HFFc6 (cell line): ENCODE data around the gene GNL3. TPM values are rescaled to one million over a fixed set of nuclear protein-coding genes. Genes with fewer than 3 reads are reported as not detected.

Experiments
- DNase-seq: peaks from one replicate; pipeline ENCODE4 v3.0.0-alpha.2; 2018
- H3K27ac Mint-ChIP-seq: 2 replicates; pipeline ENCODE4 v1.8.0; 2020; ENCODE audit warnings: mild to moderate bottlenecking, mixed read lengths
- H3K27me3 Mint-ChIP-seq: 2 replicates; pipeline ENCODE4 v1.8.0; 2021; ENCODE audit warnings: mild to moderate bottlenecking, moderate library complexity, mixed read lengths; ENCODE audit not compliant: insufficient read depth
- H3K36me3 Mint-ChIP-seq: 2 replicates; pipeline ENCODE4 v1.8.0; 2021; ENCODE audit warnings: low read depth, mixed read lengths
- H3K4me1 Mint-ChIP-seq: 2 replicates; pipeline ENCODE4 v1.8.0; 2020; ENCODE audit warnings: low read depth, mixed read lengths
- H3K4me3 Mint-ChIP-seq: 2 replicates; pipeline ENCODE4 v1.8.0; 2020; ENCODE audit warnings: mild to moderate bottlenecking, moderate library complexity, mixed read lengths
- H3K9me3 Mint-ChIP-seq: 2 replicates; pipeline ENCODE4 v1.8.0; 2020; ENCODE audit warnings: mild to moderate bottlenecking, mixed read lengths
- CTCF ChIP-seq: fragments of 200-600 bp; sonication (generic); IDR thresholded peaks from 2 replicates; pipeline ENCODE4 v1.5.0; 2021; ENCODE audit warnings: antibody characterized with exemption, mild to moderate bottlenecking
- total RNA-seq, 6 experiments: library from RNA; stranded (reverse); fragmentation: NEBNext Ultra II Directional; extraction: Animal tissue kit (Norgen Biotek cat#: 25700); gene quantifications; 2 replicates in 1 of 6; 3 replicates in 5 of 6; pipeline ENCODE4 v1.2.3, GENCODE V29; 2021

GNL3 gene
- total RNA-seq, 6 experiments from 2014 or later = 77.1 to 87.9 (median 80.9) TPM

- TF ChIP-seq CTCF = no peak
- Mint-ChIP-seq H3K27me3 (peaks cover 2% of the 10 kb centered on the region; the same call in 1 of the 2 replicates), H3K9me3 (no peaks in the 10 kb centered on the region), H3K4me3 (no peak overlapping the region), H3K27ac (peak overlapping the region; percentile 24), H3K36me3 (peaks cover 33% of the 10 kb centered on the region), H3K4me1 (peaks cover 25% of the 10 kb centered on the region)
- no peak for DNase-seq
Observed at GRCh38 chr3:52696830-52697631, 11.2 kb downstream of the GNL3 start.

GRCh38 chr3:52697632-52697965 lies 11.8 kb downstream of the GNL3 start:
- peaks cover 22% of the 10 kb centered on the region for H3K4me1 Mint-ChIP-seq
- TF ChIP-seq CTCF = no peak
- DNase-seq = no peak
- H3K4me3 Mint-ChIP-seq = no peak overlapping the region
- no peaks in the 10 kb centered on the region for H3K9me3 Mint-ChIP-seq
- peaks cover 2% of the 10 kb centered on the region; the same call in 1 of the 2 replicates for H3K27me3 Mint-ChIP-seq
- peaks cover 32% of the 10 kb centered on the region for H3K36me3 Mint-ChIP-seq
- H3K27ac Mint-ChIP-seq = peak overlapping the region; percentile 28; the same call in 1 of the 2 replicates

GRCh38 chr3:52703341-52703740 lies 17.5 kb downstream of the GNL3 start:
- H3K36me3 Mint-ChIP-seq = peaks cover 34% of the 10 kb centered on the region
- H3K9me3 Mint-ChIP-seq = no peaks in the 10 kb centered on the region
- H3K27me3 Mint-ChIP-seq = peaks cover 6% of the 10 kb centered on the region; the same call in 1 of the 2 replicates
- H3K27ac Mint-ChIP-seq = peak overlapping the region; percentile 19; the same call in 1 of the 2 replicates
- DNase-seq = no peak
- peak overlapping the region; percentile 98 for H3K4me3 Mint-ChIP-seq
- peaks cover 26% of the 10 kb centered on the region for H3K4me1 Mint-ChIP-seq
- TF ChIP-seq CTCF = no peak

- DNase-seq = peak; percentile 36
- Mint-ChIP-seq H3K27me3 (peaks cover 6% of the 10 kb centered on the region; the same call in 1 of the 2 replicates), H3K4me1 (peaks cover 26% of the 10 kb centered on the region), H3K27ac (peak overlapping the region; percentile 98), H3K36me3 (peaks cover 34% of the 10 kb centered on the region), H3K9me3 (no peaks in the 10 kb centered on the region), H3K4me3 (peak overlapping the region; percentile 98)
- no peak for TF ChIP-seq CTCF
Observed at GRCh38 chr3:52704611-52705437, 19.0 kb downstream of the GNL3 start.

- Mint-ChIP-seq H3K9me3 (no peaks in the 10 kb centered on the region), H3K4me1 (peaks cover 26% of the 10 kb centered on the region), H3K27me3 (peaks cover 6% of the 10 kb centered on the region; the same call in 1 of the 2 replicates), H3K36me3 (peaks cover 32% of the 10 kb centered on the region), H3K4me3 (peak overlapping the region; percentile 98), H3K27ac (peak overlapping the region; percentile 98)
- DNase-seq = no peak
- no peak for TF ChIP-seq CTCF
Observed at GRCh38 chr3:52705438-52705687, 19.5 kb downstream of the GNL3 start.
